T-cell (primary cell): ENCODE results near the gene TBC1D16. TPM values are rescaled to one million over a fixed set of nuclear protein-coding genes. Genes with fewer than 3 reads are reported as not detected.

ENCODE experiments used
- ATAC-seq, 4 experiments: fragments of 200-7000 bp in 3 of 4; fragments of 150-1000 bp in 1 of 4; cut with Tn5 transposase; replicated peaks in 1 of 4; 1 replicate in 3 of 4; 2 replicates in 1 of 4; pipeline ENCODE4 v1.10.0; 2021; ENCODE audit warnings: moderate library complexity in 3 of 4, mild to moderate bottlenecking in 2 of 4, moderate number of reproducible peaks in 1 of 4
- CTCF ChIA-PET, 2 donors: fragments of 300-600 bp; sonication (Branson Sonifier 250); formaldehyde crosslinking; loops; one replicate each; lab custom pipeline; 2022; ENCODE audit warnings: antibody characterized with exemption in 2 of 2; lab: Charles Lee
- POLR2A ChIA-PET, 2 donors: fragments of 300-600 bp; sonication (Branson Sonifier 250); formaldehyde crosslinking; loops; one replicate each; lab custom pipeline; 2022; ENCODE audit warnings: antibody characterized with exemption in 2 of 2; lab: Charles Lee
- DNase-seq, 35 experiments: peaks; one replicate each; pipeline versions ENCODE4 v3.0.0 to v3.0.0-alpha.2; 2013 to 2023
- H3K27ac ChIP-seq: one replicate; pipeline ENCODE4 v1.5.1; 2013; ENCODE audit warnings: low read length
- H3K27me3 ChIP-seq, 2 experiments: replicated peaks in 1 of 2; 1 replicate in 1 of 2; 2 replicates in 1 of 2; pipeline versions ENCODE4 v1.6.1 to v1.7.0; 2013; ENCODE audit warnings: low read length in 1 of 2, mixed read lengths in 1 of 2; ENCODE audit not compliant: control insufficient read depth in 2 of 2, insufficient read depth in 2 of 2; ENCODE audit errors: extremely low read depth in 1 of 2
- H3K36me3 ChIP-seq, 2 donors: 1 replicate in 1 of 2; 2 replicates in 1 of 2; pipeline versions ENCODE4 v1.6.1 to v1.7.0; 2013; ENCODE audit warnings: low read length in 1 of 2; ENCODE audit not compliant: control insufficient read depth in 2 of 2, insufficient read depth in 1 of 2; ENCODE audit errors: extremely low read depth in 1 of 2
- H3K4me1 ChIP-seq, 2 experiments: 1 replicate in 1 of 2; 2 replicates in 1 of 2; pipeline versions ENCODE4 v1.6.1 to v1.7.0; 2013; ENCODE audit warnings: low read length in 2 of 2, mixed read lengths in 1 of 2; ENCODE audit not compliant: insufficient read depth in 2 of 2, control insufficient read depth in 1 of 2; ENCODE audit errors: extremely low read depth in 1 of 2
- H3K4me3 ChIP-seq, 2 donors: 1 replicate in 1 of 2; 2 replicates in 1 of 2; pipeline versions ENCODE4 v1.5.1 to v1.7.0; 2013; ENCODE audit warnings: mild to moderate bottlenecking in 2 of 2, low read length in 1 of 2, moderate library complexity in 1 of 2; ENCODE audit not compliant: control insufficient read depth in 1 of 2; ENCODE audit errors: extremely low read depth in 1 of 2
- H3K9me3 ChIP-seq: 2 replicates; pipeline ENCODE4 v1.7.0; 2013
- H3K27ac Mint-ChIP-seq, 2 donors: one replicate each; pipeline ENCODE4 v1.8.0; 2020 to 2021; ENCODE audit warnings: mild to moderate bottlenecking in 2 of 2, mixed read lengths in 2 of 2
- H3K27me3 Mint-ChIP-seq, 2 donors: one replicate each; pipeline ENCODE4 v1.8.0; 2021 to 2022; ENCODE audit warnings: mixed read lengths in 2 of 2
- H3K36me3 Mint-ChIP-seq: one replicate; pipeline ENCODE4 v1.8.0; 2021; ENCODE audit warnings: mixed read lengths
- H3K4me1 Mint-ChIP-seq, 3 donors: one replicate each; pipeline ENCODE4 v1.8.0; 2020 to 2022; ENCODE audit warnings: mixed read lengths in 3 of 3, mild to moderate bottlenecking in 1 of 3
- H3K4me3 Mint-ChIP-seq, 3 donors: one replicate each; pipeline ENCODE4 v1.8.0; 2020 to 2022; ENCODE audit warnings: mild to moderate bottlenecking in 3 of 3, mixed read lengths in 3 of 3, moderate library complexity in 3 of 3
- H3K9me3 Mint-ChIP-seq, 3 donors: one replicate each; pipeline ENCODE4 v1.8.0; 2020 to 2022; ENCODE audit warnings: mixed read lengths in 3 of 3
- WGBS: methylation state at CpG from one replicate; pipeline ENCODE4 v1.1.5; 2013; ENCODE audit warnings: missing lambda C conversion rate; ENCODE audit not compliant: insufficient coverage; 5-methylcytosine and 5-hydroxymethylcytosine counted together
- total RNA-seq, 35 experiments: library from RNA in 6 of 35; stranded (reverse) in 6 of 35; fragments of 120-200 nt in 1 of 35; gene quantifications; one replicate each; pipeline versions ENCODE4 v1.2.1 to v1.2.4 and lab custom pipeline; 2013 to 2026

The TBC1D16 gene
- total RNA-seq, 5 donors from 2014 or later (not counting 1 experiment from before 2014, with no cell fraction given) = 1.9 to 6.1 (median 3.4) TPM

- no peaks in the 10 kb centered on the region for H3K9me3 ChIP-seq
- no peaks in the 10 kb centered on the region for H3K36me3 ChIP-seq
- H3K9me3 Mint-ChIP-seq = no peaks in the 10 kb centered on the region
- H3K4me3 ChIP-seq = no peak overlapping the region
- WGBS = 87% methylated on average over 7 of the region's 13 CpGs
- no peak overlapping the region for H3K27ac ChIP-seq
- ATAC-seq (no peak), DNase-seq (no peak)
- CTCF ChIA-PET = no interaction called here
- no peak overlapping the region for H3K4me3 Mint-ChIP-seq
- no peak overlapping the region for H3K27ac Mint-ChIP-seq
- no peaks in the 10 kb centered on the region for H3K4me1 ChIP-seq
- H3K27me3 Mint-ChIP-seq = peaks cover 0 to 11% of the 10 kb centered on the region in 2 donors
- H3K36me3 Mint-ChIP-seq = no peaks in the 10 kb centered on the region
- POLR2A ChIA-PET = no interaction called here
- peaks cover 0 to 13% of the 10 kb centered on the region in 2 experiments for H3K27me3 ChIP-seq
- H3K4me1 Mint-ChIP-seq = peaks cover 0 to 2% (median 0%) of the 10 kb centered on the region in 3 donors
These were observed 79.8 kb downstream of the TBC1D16 start for GRCh38 chr17:79955691-79956440.

DNA sequence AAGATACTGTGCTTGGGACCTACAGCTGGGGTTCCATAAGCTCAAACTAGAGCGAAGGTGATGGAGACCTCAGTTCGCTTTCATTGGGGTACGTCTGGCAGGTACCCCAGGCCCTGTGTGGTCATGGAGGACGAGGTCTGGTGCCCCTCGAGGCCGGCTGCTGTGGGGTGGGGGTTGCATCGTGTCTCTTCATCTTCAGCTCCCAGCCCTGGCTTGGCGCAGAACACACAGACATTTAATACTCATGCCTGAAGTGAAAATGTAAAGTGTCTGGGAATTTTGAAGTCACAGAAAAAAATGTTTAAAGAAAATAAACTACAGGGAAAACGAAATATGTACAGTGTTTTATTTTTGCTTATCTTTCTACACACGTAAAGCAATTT lies 80.5 kb downstream of the TBC1D16 start:
- Mint-ChIP-seq H3K27ac (no peak overlapping the region), H3K4me1 (no peaks in the 10 kb centered on the region), H3K27me3 (peaks cover 0 to 11% of the 10 kb centered on the region in 2 donors), H3K9me3 (no peaks in the 10 kb centered on the region), H3K4me3 (no peak overlapping the region), H3K36me3 (no peaks in the 10 kb centered on the region)
- H3K27me3 ChIP-seq = peaks cover 0 to 13% of the 10 kb centered on the region in 2 experiments
- no peak for DNase-seq
- no peaks in the 10 kb centered on the region for H3K36me3 ChIP-seq
- H3K9me3 ChIP-seq = no peaks in the 10 kb centered on the region
- POLR2A ChIA-PET = no interaction called here
- H3K4me1 ChIP-seq = no peaks in the 10 kb centered on the region
- H3K4me3 ChIP-seq = no peak overlapping the region
- CTCF ChIA-PET = no interaction called here
- H3K27ac ChIP-seq = no peak overlapping the region
- 70% methylated on average over 2 of the region's 10 CpGs for WGBS
- no peak for ATAC-seq

GRCh38 chr17:79954281-79955166 lies 81.1 kb downstream of the TBC1D16 start:
- DNase-seq = no peak
- H3K27ac Mint-ChIP-seq = no peak overlapping the region
- no peak for ATAC-seq
- H3K9me3 Mint-ChIP-seq = no peaks in the 10 kb centered on the region
- no peaks in the 10 kb centered on the region for H3K36me3 Mint-ChIP-seq
- ChIA-PET POLR2A (no interaction called here), CTCF (no interaction called here)
- H3K4me1 ChIP-seq = no peaks in the 10 kb centered on the region
- peaks cover 0 to 13% of the 10 kb centered on the region in 2 experiments for H3K27me3 ChIP-seq
- WGBS = 92% methylated on average over 18 of the region's 25 CpGs
- no peaks in the 10 kb centered on the region for H3K36me3 ChIP-seq
- peaks cover 0 to 11% of the 10 kb centered on the region in 2 donors for H3K27me3 Mint-ChIP-seq
- H3K4me3 ChIP-seq = no peak overlapping the region
- H3K4me1 Mint-ChIP-seq = no peaks in the 10 kb centered on the region
- no peak overlapping the region for H3K27ac ChIP-seq
- no peaks in the 10 kb centered on the region for H3K9me3 ChIP-seq
- no peak overlapping the region for H3K4me3 Mint-ChIP-seq

DNA sequence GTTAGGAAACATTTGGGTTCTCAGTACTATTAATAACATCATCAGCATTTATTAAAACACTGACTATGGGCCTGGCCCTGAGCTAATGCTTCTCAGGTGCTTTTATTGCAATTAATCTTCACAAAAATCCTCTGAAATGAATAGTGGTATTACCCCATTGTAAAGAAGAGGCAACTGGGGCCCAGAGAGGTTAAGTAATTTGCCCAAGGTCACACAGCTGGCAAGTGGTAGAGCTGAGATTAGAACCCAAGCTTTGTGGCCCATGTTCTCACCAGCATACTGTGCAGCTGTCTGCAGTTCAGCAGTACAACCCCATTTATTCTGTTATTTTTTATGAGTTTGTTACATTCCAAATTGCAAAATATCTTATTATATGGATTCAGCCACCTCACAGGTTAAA lies 82.3 kb downstream of the TBC1D16 start:
- Histone ChIP-seq H3K4me3 (no peak overlapping the region), H3K27me3 (peaks cover 0 to 13% of the 10 kb centered on the region in 2 experiments), H3K27ac (no peak overlapping the region), H3K9me3 (no peaks in the 10 kb centered on the region), H3K4me1 (no peaks in the 10 kb centered on the region), H3K36me3 (no peaks in the 10 kb centered on the region)
- POLR2A ChIA-PET = no interaction called here
- no peak for DNase-seq
- no peaks in the 10 kb centered on the region for H3K4me1 Mint-ChIP-seq
- H3K36me3 Mint-ChIP-seq = no peaks in the 10 kb centered on the region
- peaks cover 0 to 7% of the 10 kb centered on the region in 2 donors for H3K27me3 Mint-ChIP-seq
- no peak overlapping the region for H3K27ac Mint-ChIP-seq
- CTCF ChIA-PET = no interaction called here
- H3K9me3 Mint-ChIP-seq = no peaks in the 10 kb centered on the region
- H3K4me3 Mint-ChIP-seq = no peak overlapping the region
- no peak for ATAC-seq

- Histone ChIP-seq H3K27ac (no peak overlapping the region), H3K27me3 (peaks cover 0 to 13% of the 10 kb centered on the region in 2 experiments), H3K9me3 (no peaks in the 10 kb centered on the region), H3K4me3 (no peak overlapping the region), H3K36me3 (no peaks in the 10 kb centered on the region), H3K4me1 (no peaks in the 10 kb centered on the region)
- no peaks in the 10 kb centered on the region for H3K9me3 Mint-ChIP-seq
- no peak overlapping the region for H3K4me3 Mint-ChIP-seq
- H3K27ac Mint-ChIP-seq = no peak overlapping the region
- no peak for DNase-seq
- H3K36me3 Mint-ChIP-seq = no peaks in the 10 kb centered on the region
- POLR2A ChIA-PET = no interaction called here
- WGBS = no CpG with 5 or more reads among the region's 8 CpGs
- H3K4me1 Mint-ChIP-seq = no peaks in the 10 kb centered on the region
- peaks cover 0 to 6% of the 10 kb centered on the region in 2 donors for H3K27me3 Mint-ChIP-seq
- ATAC-seq = no peak
- CTCF ChIA-PET = no interaction called here
These were observed 82.8 kb downstream of the TBC1D16 start for GRCh38 chr17:79952901-79953300.

DNA sequence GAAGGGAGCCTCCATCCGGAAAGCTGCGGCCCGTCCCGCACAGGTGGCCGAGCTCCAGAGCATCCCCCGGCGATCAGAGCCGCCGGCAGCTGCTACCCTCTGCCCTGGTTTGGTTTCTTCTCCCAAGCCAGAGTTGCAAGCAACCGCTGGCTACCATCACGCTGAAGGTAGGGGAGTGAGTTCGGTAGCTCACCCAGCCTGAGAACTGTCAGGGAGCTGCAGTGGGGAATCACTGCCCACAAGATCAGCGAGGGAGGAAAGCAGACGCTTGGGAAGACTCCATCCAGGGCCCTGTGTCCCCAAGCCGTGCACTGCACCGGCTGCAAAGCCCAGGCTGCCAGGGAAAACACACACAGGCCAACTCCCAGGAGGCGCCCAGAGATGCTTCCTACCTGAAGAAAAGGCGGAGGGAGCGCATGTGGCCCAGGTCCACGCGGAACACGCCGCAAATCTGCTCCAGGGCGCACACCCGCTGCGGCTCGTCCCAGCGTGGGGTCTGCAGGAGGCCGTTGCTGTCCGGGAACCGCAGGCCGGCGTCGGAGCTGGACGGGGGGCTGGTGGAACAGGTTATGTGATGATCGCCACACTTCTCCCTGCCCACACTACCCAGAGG lies 83.3 kb downstream of the TBC1D16 start:
- no peak for DNase-seq
- Histone ChIP-seq H3K9me3 (no peaks in the 10 kb centered on the region), H3K36me3 (no peaks in the 10 kb centered on the region), H3K4me3 (no peak overlapping the region), H3K27ac (no peak overlapping the region), H3K4me1 (no peaks in the 10 kb centered on the region), H3K27me3 (peaks cover 0 to 12% of the 10 kb centered on the region in 2 experiments)
- ChIA-PET CTCF (no interaction called here), POLR2A (no interaction called here)
- Mint-ChIP-seq H3K4me1 (no peaks in the 10 kb centered on the region), H3K4me3 (no peak overlapping the region), H3K27me3 (peaks cover 0 to 4% of the 10 kb centered on the region in 2 donors), H3K27ac (no peak overlapping the region), H3K9me3 (no peaks in the 10 kb centered on the region), H3K36me3 (no peaks in the 10 kb centered on the region)
- 92% methylated on average over 30 of the region's 36 CpGs for WGBS
- no peak for ATAC-seq
